T-helper 22 cell (primary cell): ENCODE results near the gene TP53RK.

ENCODE experiments used
- DNase-seq: peaks from one replicate; pipeline ENCODE4 v3.0.0-alpha.2; 2020; ENCODE audit warnings: low read depth

Gene TP53RK

GRCh38 chr20:46689082-46689753 lies at the start of gene TP53RK:
TP53RK (minus strand) TSS chr20:46689444; CDS start chr20:46689414, 30 bp downstream.
- DNase-seq: peak; percentile 95

GRCh38 chr20:46735436-46735835 lies 46.2 kb upstream of the TP53RK start:
- no peak for DNase-seq

- no peak for DNase-seq
Observed at GRCh38 chr20:46731770-46732169, 42.5 kb upstream of the TP53RK start.

- no peak for DNase-seq
Observed at GRCh38 chr20:46725186-46726165, 36.2 kb upstream of the TP53RK start.

GRCh38 chr20:46724343-46724959 lies 35.2 kb upstream of the TP53RK start:
- DNase-seq: no peak

- no peak for DNase-seq
Observed at GRCh38 chr20:46723039-46723438, 33.8 kb upstream of the TP53RK start.

GRCh38 chr20:46722450-46722849 lies 33.2 kb upstream of the TP53RK start:
- no peak for DNase-seq

GRCh38 chr20:46721476-46721875 lies 32.2 kb upstream of the TP53RK start:
- DNase-seq: no peak

- no peak for DNase-seq
Observed at GRCh38 chr20:46720776-46721425, 31.7 kb upstream of the TP53RK start.

- no peak for DNase-seq
Observed at GRCh38 chr20:46720019-46720418, 30.8 kb upstream of the TP53RK start.

- no peak for DNase-seq
Observed at GRCh38 chr20:46717818-46718541, 28.7 kb upstream of the TP53RK start.

- DNase-seq: no peak
Observed at GRCh38 chr20:46715292-46715756, 26.1 kb upstream of the TP53RK start.

GRCh38 chr20:46713957-46714834 lies 25.0 kb upstream of the TP53RK start:
- no peak for DNase-seq

GRCh38 chr20:46712056-46712636 lies 22.9 kb upstream of the TP53RK start:
- DNase-seq: no peak

- DNase-seq: no peak
Observed at GRCh38 chr20:46710153-46710913, 21.1 kb upstream of the TP53RK start.

GRCh38 chr20:46709459-46710152 lies 20.4 kb upstream of the TP53RK start, which contains the start of gene SLC2A10:
SLC2A10 (plus strand) TSS chr20:46709649; CDS start chr20:46709737, 88 bp downstream.
- DNase-seq: no peak

- DNase-seq: no peak
Observed at GRCh38 chr20:46709055-46709458, 19.8 kb upstream of the TP53RK start.

- DNase-seq: no peak
Observed at GRCh38 chr20:46708172-46708860, 19.1 kb upstream of the TP53RK start.
